GM23338 (cell line): ENCODE results near the gene ZBTB7C. TPM values are rescaled to one million over a fixed set of nuclear protein-coding genes. Genes with fewer than 3 reads are reported as not detected.

Experiments
- ATAC-seq: fragments of 200-7000 bp; cut with Tn5 transposase; 3 replicates; pipeline ENCODE4 v1.9.1; 2020
- DNase-seq: peaks from one replicate; pipeline ENCODE4 v3.0.0-alpha.2; 2015; ENCODE audit warnings: low spot score
- H2AFZ ChIP-seq: fragments of 200-600 bp; sonication (generic); 2 replicates; pipeline ENCODE4 v1.8.0; 2016; ENCODE audit warnings: antibody characterized with exemption, mild to moderate bottlenecking, moderate library complexity
- H3F3A ChIP-seq: fragments of 200-600 bp; sonication (generic); replicated peaks from 2 replicates; pipeline ENCODE4 v1.8.0; 2017; ENCODE audit warnings: antibody characterized with exemption, mixed run types, low read depth
- H3K27ac ChIP-seq: fragments of 200-600 bp; sonication (generic); 2 replicates; pipeline ENCODE4 v1.6.1; 2016; ENCODE audit warnings: low read depth
- H3K27me3 ChIP-seq: fragments of 200-600 bp; sonication (generic); 2 replicates; pipeline ENCODE4 v1.8.0; 2016; ENCODE audit warnings: mild to moderate bottlenecking, mixed run types, moderate library complexity; ENCODE audit not compliant: insufficient read depth
- H3K36me3 ChIP-seq: fragments of 200-600 bp; sonication (generic); 2 replicates; pipeline ENCODE4 v1.8.0; 2016; ENCODE audit warnings: mild to moderate bottlenecking; ENCODE audit not compliant: insufficient read depth
- H3K4me1 ChIP-seq: fragments of 200-600 bp; sonication (generic); 2 replicates; pipeline ENCODE4 v1.8.0; 2016; ENCODE audit warnings: mild to moderate bottlenecking, moderate library complexity; ENCODE audit not compliant: insufficient read depth
- H3K4me2 ChIP-seq: fragments of 200-600 bp; sonication (generic); 2 replicates; pipeline ENCODE4 v1.7.1; 2017; ENCODE audit warnings: mixed run types
- H3K4me3 ChIP-seq: fragments of 200-600 bp; sonication (generic); 2 replicates; pipeline ENCODE4 v1.6.1; 2016; ENCODE audit warnings: mixed run types
- H3K79me2 ChIP-seq: fragments of 200-600 bp; sonication (generic); replicated peaks from 2 replicates; pipeline ENCODE4 v1.8.0; 2017; ENCODE audit warnings: mild to moderate bottlenecking; ENCODE audit not compliant: insufficient read depth
- H3K9me2 ChIP-seq: fragments of 200-600 bp; sonication (generic); 2 replicates; pipeline ENCODE4 v1.8.0; 2017; ENCODE audit not compliant: insufficient read depth
- H4K20me1 ChIP-seq: fragments of 200-600 bp; sonication (generic); replicated peaks from 2 replicates; pipeline ENCODE4 v1.8.0; 2017; ENCODE audit warnings: mild to moderate bottlenecking; ENCODE audit not compliant: insufficient read depth
- H3K27ac Mint-ChIP-seq: 2 replicates; pipeline ENCODE4 v1.8.0; 2020; ENCODE audit warnings: inconsistent platforms, mild to moderate bottlenecking, moderate library complexity, mixed read lengths
- H3K27me3 Mint-ChIP-seq: 3 replicates; pipeline ENCODE4 v1.8.0; 2022; ENCODE audit warnings: low read depth, mild to moderate bottlenecking, moderate library complexity, mixed read lengths, inconsistent platforms; ENCODE audit not compliant: insufficient read depth, poor library complexity
- H3K36me3 Mint-ChIP-seq: 3 replicates; pipeline ENCODE4 v1.8.0; 2021; ENCODE audit warnings: low read depth, mild to moderate bottlenecking, inconsistent platforms, moderate library complexity, mixed read lengths
- H3K4me1 Mint-ChIP-seq: 3 replicates; pipeline ENCODE4 v1.8.0; 2020; ENCODE audit warnings: mild to moderate bottlenecking, inconsistent platforms, mixed read lengths
- H3K4me3 Mint-ChIP-seq: 3 replicates; pipeline ENCODE4 v1.8.0; 2021; ENCODE audit warnings: moderate library complexity, mild to moderate bottlenecking, inconsistent platforms, mixed read lengths
- H3K9me3 Mint-ChIP-seq: 3 replicates; pipeline ENCODE4 v1.8.0; 2020; ENCODE audit warnings: moderate library complexity, mild to moderate bottlenecking, inconsistent platforms, mixed read lengths
- ETS1 ChIP-seq: IDR thresholded peaks from 2 replicates; pipeline ENCODE4 v1.6.1; 2016; ENCODE audit warnings: antibody characterized with exemption
- EZH2 ChIP-seq: fragments of 200-600 bp; sonication (generic); IDR thresholded peaks from one replicate; pipeline ENCODE4 v1.8.0; 2017; ENCODE audit warnings: antibody characterized with exemption, mild to moderate bottlenecking, low read depth; ENCODE audit not compliant: unreplicated experiment
- EZH2phosphoT487 ChIP-seq: fragments of 200-600 bp; sonication (generic); IDR thresholded peaks from one replicate; pipeline ENCODE4 v1.8.1; 2018; ENCODE audit warnings: antibody characterized with exemption; ENCODE audit not compliant: unreplicated experiment
- JUNB ChIP-seq: IDR thresholded peaks from one replicate; pipeline ENCODE4 v1.6.1; 2016; ENCODE audit warnings: antibody characterized with exemption; ENCODE audit not compliant: unreplicated experiment
- NANOG ChIP-seq: IDR thresholded peaks from 2 replicates; pipeline ENCODE4 v1.6.1; 2016; ENCODE audit warnings: antibody characterized with exemption, borderline replicate concordance
- STAT1 ChIP-seq: IDR thresholded peaks from one replicate; pipeline ENCODE4 v1.6.1; 2016; ENCODE audit warnings: antibody characterized with exemption; ENCODE audit not compliant: unreplicated experiment
- ZNF114 ChIP-seq: fragments of 250-450 bp; sonication (Bioruptor Pico); IDR thresholded peaks from 2 replicates; pipeline ENCODE4 v1.5.0; 2020; ENCODE audit warnings: mild to moderate bottlenecking, moderate library complexity
- polyA plus RNA-seq: library from polyadenylated mRNA; unstranded; fragments of >200 nt; fragmentation: Nextera tagmentation; extraction: Ambion mirVana; gene quantifications from 2 replicates; pipeline ENCODE4 v1.2.1, GENCODE V29; 2016
- total RNA-seq: library from RNA; depleted of rRNA; stranded (reverse); fragments of >200 nt; shearing (Covaris generic); gene quantifications from 2 replicates; pipeline ENCODE4 v1.2.3, GENCODE V29; 2014
- TF ChIP-seq, protein P1 (sequence below): fragments of 250-450 bp; sonication (Bioruptor Pico); IDR thresholded peaks from 2 replicates; pipeline ENCODE4 v1.5.0; 2020; ENCODE audit warnings: mild to moderate bottlenecking, moderate library complexity

ZBTB7C gene
- total and polyA plus RNA-seq, 2 experiments from 2014 or later = 0.03 to 0.14 TPM

DNA sequence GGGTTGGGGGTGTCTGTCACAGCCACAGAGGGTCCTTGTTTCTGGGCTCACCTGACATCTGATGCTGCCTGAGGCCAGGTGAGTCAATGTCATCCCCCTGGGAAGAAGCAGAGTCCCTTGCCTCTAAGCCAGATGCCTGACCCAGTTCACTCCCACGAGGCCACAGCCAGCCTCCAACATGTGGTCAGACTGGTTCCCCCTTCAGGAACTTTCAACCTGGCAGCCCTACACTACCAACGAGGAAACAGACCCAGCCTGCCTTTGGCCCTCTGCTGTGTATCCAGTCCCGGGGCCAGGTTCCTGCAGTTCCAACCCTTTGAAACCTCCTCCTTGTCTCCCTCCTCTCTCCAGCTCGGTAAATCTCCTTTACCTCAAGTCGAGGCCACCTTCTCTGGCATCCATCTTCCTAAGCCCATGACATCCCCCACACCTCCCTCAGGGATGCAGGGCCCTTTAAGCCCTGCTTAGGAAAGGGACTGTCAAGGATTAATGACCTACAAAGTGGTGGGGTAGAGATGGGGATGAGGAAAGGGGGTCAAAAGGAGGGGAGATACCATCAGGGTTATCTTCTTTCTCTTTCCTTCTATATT lies 429.5 kb downstream of the ZBTB7C start:
- DNase-seq (no peak), ATAC-seq (no peak; the same call in 2 of the 3 replicates)
- Histone ChIP-seq H3K9me2 (no peaks in the 10 kb centered on the region), H3F3A (no peaks in the 10 kb centered on the region), H3K27me3 (no peaks in the 10 kb centered on the region), H3K4me2 (no peak overlapping the region), H3K79me2 (no peaks in the 10 kb centered on the region), H3K4me3 (no peak overlapping the region), H3K27ac (no peak overlapping the region), H3K4me1 (peaks cover 28% of the 10 kb centered on the region), H2AFZ (peak overlapping the region; percentile 72), H4K20me1 (no peaks in the 10 kb centered on the region), H3K36me3 (no peaks in the 10 kb centered on the region)
- Mint-ChIP-seq H3K27me3 (peaks cover 4% of the 10 kb centered on the region), H3K27ac (no peak overlapping the region), H3K4me3 (no peak overlapping the region), H3K4me1 (peaks cover 40% of the 10 kb centered on the region), H3K9me3 (peaks cover 9% of the 10 kb centered on the region), H3K36me3 (no peaks in the 10 kb centered on the region; the same call in 2 of the 3 replicates)
- no peak for TF ChIP-seq ZNF114 (CRISPR knock-in tag)

GRCh38 chr18:47978603-47979002 lies 430.6 kb downstream of the ZBTB7C start:
- Mint-ChIP-seq H3K27me3 (peaks cover 2% of the 10 kb centered on the region), H3K27ac (no peak overlapping the region), H3K9me3 (peaks cover 9% of the 10 kb centered on the region), H3K4me1 (peaks cover 44% of the 10 kb centered on the region), H3K36me3 (no peaks in the 10 kb centered on the region), H3K4me3 (no peak overlapping the region)
- Histone ChIP-seq H3K9me2 (no peaks in the 10 kb centered on the region), H3K36me3 (no peaks in the 10 kb centered on the region), H3K4me1 (peaks cover 28% of the 10 kb centered on the region), H3K27me3 (no peaks in the 10 kb centered on the region), H4K20me1 (no peaks in the 10 kb centered on the region), H3K4me2 (no peak overlapping the region), H2AFZ (no peak overlapping the region), H3K79me2 (no peaks in the 10 kb centered on the region), H3K27ac (no peak overlapping the region), H3F3A (no peaks in the 10 kb centered on the region), H3K4me3 (no peak overlapping the region)
- TF ChIP-seq NANOG (no peak), STAT1 (no peak), ETS1 (no peak), EZH2phosphoT487 (no peak), JUNB (no peak), EZH2 (no peak)
- TF ChIP-seq, protein P1, sequence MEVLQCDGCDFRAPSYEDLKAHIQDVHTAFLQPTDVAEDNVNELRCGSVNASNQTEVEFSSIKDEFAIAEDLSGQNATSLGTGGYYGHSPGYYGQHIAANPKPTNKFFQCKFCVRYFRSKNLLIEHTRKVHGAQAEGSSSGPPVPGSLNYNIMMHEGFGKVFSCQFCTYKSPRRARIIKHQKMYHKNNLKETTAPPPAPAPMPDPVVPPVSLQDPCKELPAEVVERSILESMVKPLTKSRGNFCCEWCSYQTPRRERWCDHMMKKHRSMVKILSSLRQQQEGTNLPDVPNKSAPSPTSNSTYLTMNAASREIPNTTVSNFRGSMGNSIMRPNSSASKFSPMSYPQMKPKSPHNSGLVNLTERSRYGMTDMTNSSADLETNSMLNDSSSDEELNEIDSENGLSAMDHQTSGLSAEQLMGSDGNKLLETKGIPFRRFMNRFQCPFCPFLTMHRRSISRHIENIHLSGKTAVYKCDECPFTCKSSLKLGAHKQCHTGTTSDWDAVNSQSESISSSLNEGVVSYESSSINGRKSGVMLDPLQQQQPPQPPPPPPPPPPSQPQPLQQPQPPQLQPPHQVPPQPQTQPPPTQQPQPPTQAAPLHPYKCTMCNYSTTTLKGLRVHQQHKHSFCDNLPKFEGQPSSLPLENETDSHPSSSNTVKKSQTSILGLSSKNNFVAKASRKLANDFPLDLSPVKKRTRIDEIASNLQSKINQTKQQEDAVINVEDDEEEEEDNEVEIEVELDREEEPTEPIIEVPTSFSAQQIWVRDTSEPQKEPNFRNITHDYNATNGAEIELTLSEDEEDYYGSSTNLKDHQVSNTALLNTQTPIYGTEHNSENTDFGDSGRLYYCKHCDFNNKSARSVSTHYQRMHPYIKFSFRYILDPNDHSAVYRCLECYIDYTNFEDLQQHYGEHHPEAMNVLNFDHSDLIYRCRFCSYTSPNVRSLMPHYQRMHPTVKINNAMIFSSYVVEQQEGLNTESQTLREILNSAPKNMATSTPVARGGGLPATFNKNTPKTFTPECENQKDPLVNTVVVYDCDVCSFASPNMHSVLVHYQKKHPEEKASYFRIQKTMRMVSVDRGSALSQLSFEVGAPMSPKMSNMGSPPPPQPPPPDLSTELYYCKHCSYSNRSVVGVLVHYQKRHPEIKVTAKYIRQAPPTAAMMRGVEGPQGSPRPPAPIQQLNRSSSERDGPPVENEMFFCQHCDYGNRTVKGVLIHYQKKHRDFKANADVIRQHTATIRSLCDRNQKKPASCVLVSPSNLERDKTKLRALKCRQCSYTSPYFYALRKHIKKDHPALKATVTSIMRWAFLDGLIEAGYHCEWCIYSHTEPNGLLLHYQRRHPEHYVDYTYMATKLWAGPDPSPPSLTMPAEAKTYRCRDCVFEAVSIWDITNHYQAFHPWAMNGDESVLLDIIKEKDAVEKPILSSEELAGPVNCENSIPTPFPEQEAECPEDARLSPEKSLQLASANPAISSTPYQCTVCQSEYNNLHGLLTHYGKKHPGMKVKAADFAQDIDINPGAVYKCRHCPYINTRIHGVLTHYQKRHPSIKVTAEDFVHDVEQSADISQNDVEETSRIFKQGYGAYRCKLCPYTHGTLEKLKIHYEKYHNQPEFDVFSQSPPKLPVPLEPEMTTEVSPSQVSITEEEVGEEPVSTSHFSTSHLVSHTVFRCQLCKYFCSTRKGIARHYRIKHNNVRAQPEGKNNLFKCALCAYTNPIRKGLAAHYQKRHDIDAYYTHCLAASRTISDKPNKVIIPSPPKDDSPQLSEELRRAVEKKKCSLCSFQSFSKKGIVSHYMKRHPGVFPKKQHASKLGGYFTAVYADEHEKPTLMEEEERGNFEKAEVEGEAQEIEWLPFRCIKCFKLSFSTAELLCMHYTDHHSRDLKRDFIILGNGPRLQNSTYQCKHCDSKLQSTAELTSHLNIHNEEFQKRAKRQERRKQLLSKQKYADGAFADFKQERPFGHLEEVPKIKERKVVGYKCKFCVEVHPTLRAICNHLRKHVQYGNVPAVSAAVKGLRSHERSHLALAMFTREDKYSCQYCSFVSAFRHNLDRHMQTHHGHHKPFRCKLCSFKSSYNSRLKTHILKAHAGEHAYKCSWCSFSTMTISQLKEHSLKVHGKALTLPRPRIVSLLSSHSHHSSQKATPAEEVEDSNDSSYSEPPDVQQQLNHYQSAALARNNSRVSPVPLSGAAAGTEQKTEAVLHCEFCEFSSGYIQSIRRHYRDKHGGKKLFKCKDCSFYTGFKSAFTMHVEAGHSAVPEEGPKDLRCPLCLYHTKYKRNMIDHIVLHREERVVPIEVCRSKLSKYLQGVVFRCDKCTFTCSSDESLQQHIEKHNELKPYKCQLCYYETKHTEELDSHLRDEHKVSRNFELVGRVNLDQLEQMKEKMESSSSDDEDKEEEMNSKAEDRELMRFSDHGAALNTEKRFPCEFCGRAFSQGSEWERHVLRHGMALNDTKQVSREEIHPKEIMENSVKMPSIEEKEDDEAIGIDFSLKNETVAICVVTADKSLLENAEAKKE (CRISPR knock-in tag) = no peak
- no peak for DNase-seq
- ATAC-seq = no peak
